H54 (cell line): Measurements from ENCODE around the gene BPIFA2.

Experiments used
- DNase-seq: peaks from one replicate; pipeline ENCODE4 v3.0.0; 2011; ENCODE audit warnings: low spot score, mixed read lengths; ENCODE audit not compliant: insufficient read length
- FAIRE-seq: peaks from 3 replicates; lab custom pipeline; 2011; peaks lifted over from hg19 to GRCh38; lab: Jason Lieb, UNC
- POLR2A ChIP-seq: IDR thresholded peaks from 2 replicates; pipeline ENCODE4 v1.6.1; 2011; ENCODE audit warnings: low read depth, mild to moderate bottlenecking, low read length

Gene BPIFA2

DNA sequence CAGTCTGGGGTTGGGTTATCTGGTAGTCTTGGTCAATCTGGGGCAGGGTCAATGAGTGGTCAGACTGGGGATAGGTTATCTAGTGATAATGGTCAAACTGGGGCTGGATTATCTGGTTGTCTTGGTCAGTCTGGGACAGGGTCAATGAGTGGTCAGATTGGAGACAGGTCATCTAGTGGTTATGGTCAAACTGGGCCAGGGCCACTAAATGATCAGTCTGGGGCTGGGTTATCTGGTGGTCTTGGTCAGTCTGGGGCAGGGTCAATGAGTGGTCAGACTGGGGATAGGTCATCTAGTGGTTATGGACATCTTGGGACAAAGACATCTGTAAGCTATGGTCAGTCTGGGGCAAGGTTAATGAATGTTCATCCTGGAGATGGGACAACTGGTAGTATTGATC lies 28.5 kb upstream of the BPIFA2 start:
- DNase-seq (no peak), FAIRE-seq (no peak)
- TF ChIP-seq POLR2A: no peak

DNA sequence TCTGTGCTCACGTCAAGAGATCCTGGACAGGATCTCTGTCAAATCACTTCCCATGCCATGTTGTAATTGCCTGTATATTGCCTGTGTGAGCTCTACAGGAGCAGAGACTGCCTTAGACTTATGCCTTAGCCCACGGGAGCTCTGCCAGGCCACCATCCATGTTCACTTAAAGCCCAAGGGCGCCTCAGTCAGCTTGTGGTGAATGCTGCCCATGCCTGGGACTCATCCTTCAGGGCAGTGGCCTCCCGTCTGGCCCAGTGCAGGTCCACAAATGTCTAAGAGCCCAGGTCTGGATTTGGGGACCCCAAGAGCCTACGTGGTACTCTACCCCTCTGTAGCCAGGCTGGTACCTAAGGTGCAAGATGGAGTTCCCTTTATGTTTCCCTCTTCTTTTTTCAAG lies 22.4 kb upstream of the BPIFA2 start:
- TF ChIP-seq POLR2A: no peak
- FAIRE-seq: no peak

DNA sequence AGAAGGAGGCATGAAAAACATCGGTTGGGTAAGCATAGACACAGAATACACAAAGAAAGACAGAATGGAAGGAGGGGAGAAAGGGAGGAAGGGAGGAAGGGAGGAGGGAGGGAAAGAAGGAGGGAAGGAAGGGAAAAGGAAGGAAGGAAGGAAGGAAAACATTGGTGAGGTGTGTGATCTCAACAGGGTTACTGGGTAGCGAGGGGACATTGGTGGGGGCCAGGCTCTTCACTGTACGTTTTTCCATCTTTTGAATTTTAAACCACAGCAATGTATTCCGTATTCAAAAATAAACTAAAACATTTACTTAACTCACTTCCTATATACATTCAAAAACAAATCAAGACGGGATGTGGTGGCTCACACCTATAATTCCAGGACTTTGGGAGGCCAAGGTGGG lies 20.7 kb upstream of the BPIFA2 start:
- DNase-seq: no peak
- TF ChIP-seq POLR2A: no peak
- no peak for FAIRE-seq

More for the DNA sequence above, 22.4 kb upstream of the BPIFA2 start:
- no peak for DNase-seq

DNA sequence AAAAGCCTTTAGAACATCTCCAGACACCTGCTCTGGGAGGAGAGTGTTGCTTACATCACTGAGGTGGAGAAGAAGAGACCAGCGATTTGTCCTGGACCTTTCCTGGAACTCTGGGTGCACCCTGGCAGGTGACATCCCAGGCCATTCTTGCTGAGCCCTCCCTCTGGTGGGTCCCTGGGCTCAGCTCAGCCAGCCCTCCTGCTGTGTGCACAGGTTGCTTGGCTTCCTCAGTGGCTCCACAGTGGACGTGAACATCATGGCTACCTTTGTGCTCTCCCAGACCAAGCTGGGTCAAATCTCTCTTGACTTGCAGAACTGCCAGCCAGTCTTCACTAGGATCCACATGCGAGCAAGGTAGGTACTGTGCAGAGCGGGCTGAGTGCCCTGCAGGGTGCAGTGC lies 19.9 kb upstream of the BPIFA2 start:
- DNase-seq: no peak
- no peak for TF ChIP-seq POLR2A
- no peak for FAIRE-seq

DNA sequence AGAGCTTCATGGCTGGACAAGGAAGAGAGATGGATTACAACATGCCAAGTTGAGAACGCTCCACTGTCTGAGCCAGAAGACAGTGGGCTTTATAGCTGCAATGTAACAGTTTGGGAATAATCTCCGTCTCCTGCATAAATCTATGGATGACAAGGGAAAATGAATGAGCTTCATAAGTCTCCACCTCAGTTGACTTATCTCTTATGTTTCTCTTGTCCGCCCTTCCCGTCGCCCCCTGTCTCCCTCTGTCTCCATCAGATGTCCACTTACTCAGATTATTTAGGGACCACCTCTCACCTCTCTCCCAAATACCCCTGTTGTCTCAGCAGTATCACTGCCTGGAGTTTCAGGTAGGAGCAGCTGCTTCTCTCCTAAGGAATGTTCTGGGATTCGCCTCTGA lies 13.7 kb upstream of the BPIFA2 start:
- FAIRE-seq (no peak), DNase-seq (no peak)
- no peak for TF ChIP-seq POLR2A

DNA sequence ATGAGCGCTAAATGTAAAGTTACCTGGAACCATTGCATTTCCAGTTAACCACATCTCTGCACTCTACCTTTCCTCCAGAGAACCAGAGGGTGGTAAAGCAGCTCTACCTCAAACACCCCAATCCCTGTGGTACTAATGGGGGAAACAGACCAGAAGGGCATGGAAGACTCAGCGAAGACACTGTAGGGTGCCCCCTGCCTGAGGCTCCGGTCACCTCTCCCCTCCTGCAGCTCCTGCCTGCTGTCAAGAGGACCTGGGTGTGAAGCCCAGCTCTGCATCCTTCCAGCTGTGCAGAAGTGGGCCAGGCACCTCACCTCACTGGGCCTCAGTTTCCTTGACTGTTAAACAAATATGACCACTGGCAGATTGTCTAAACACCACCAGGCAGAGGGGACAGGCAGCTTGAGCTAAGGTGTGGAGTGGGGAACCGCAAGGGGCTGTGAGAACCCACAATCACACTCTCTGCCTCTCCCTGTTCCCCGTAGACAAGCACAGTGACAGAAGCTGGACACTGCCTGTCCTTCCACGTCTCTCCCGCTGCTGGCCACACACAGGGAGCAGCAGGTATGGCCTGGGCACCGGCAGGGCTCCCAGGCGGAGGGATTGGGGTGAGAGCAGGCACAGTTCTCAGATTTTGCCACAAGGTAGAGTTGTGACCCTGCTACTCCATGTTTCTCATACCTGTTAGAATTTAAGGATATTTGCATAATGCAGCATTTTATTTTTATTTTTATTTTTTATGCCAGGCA lies 9.1 kb upstream of the BPIFA2 start:
- FAIRE-seq (no peak), DNase-seq (no peak)

DNA sequence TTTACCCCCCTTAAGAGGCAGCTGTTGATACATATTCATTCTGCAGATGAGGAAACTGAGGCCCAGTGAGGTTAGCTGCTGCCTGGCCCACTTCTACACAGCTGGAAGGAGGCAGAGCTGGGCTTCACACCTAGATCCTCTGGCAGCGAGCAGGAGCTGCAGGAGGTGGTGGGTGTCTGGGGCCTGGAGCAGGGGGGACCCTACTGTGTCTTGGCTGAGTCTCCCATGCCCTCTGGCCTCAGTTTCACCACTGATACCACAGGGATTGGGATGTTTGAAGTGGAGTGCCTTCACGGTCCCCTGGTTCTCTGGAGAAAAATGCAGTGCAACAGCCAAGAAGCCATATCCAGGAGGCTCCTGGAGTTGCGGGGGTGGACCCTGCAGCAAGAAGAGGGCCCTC lies 8.2 kb upstream of the BPIFA2 start:
- no peak for TF ChIP-seq POLR2A
- FAIRE-seq (no peak), DNase-seq (no peak)

More for the DNA sequence above, 9.1 kb upstream of the BPIFA2 start:
- TF ChIP-seq POLR2A: no peak

DNA sequence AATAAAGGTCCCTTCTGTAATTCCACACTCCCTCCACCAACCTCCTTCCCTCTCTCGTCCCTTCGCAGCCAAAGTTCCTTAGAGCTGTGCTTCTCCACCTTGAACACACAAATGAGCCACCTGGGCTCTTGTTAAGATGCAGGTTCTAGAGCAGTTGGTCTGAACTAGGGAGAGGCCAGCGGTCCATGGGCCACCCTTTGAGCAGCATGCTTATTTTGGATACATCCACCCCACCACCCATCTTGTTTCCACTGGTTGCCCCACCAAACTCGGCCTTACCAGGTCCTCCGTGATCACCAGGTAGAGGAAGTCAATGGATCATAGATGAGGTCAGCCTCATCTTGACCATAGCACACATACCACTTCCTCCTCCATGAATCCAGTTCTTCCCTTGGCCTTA lies 7.3 kb upstream of the BPIFA2 start:
- no peak for TF ChIP-seq POLR2A
- FAIRE-seq (no peak), DNase-seq (no peak)

DNA sequence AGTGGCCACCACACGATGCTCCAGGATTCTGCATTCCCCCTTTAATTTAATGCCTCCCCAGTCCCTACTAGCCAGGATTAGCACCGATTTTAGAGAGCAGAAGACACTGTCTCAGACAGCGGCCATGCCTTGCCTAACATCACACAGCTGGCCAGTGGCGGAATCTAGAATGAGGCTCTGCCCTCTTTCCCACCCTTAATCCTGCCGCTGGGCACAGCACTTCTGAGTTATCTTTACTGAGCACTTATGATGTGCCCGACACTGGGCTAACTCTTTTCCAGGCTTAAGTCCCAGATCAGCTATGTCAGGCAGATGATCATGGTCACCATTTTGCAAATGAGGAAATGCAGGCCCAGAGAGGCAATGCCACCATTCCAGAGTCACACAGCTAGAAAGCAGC lies 5.6 kb upstream of the BPIFA2 start:
- DNase-seq: no peak
- FAIRE-seq: no peak
- TF ChIP-seq POLR2A: no peak

DNA sequence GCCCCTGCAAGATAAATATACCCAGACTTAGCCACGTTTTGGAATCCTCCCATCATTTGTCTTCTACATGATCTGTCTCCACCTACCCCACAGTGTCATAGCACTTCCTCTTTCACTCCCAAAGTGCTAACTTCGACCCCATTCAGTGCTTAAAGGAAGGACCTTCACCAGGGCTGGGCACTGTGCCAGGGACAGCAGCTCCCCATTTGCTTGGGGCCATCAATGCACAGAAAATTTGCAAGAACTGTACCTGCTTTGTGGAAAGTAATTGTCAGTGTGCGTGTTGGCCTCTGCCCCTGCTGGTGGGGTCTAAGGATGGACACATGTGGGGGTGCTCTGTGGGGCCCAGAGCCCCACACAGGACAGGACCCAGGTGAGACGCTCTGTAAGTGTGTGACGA lies 5.2 kb upstream of the BPIFA2 start:
- FAIRE-seq (no peak), DNase-seq (no peak)
- no peak for TF ChIP-seq POLR2A

DNA sequence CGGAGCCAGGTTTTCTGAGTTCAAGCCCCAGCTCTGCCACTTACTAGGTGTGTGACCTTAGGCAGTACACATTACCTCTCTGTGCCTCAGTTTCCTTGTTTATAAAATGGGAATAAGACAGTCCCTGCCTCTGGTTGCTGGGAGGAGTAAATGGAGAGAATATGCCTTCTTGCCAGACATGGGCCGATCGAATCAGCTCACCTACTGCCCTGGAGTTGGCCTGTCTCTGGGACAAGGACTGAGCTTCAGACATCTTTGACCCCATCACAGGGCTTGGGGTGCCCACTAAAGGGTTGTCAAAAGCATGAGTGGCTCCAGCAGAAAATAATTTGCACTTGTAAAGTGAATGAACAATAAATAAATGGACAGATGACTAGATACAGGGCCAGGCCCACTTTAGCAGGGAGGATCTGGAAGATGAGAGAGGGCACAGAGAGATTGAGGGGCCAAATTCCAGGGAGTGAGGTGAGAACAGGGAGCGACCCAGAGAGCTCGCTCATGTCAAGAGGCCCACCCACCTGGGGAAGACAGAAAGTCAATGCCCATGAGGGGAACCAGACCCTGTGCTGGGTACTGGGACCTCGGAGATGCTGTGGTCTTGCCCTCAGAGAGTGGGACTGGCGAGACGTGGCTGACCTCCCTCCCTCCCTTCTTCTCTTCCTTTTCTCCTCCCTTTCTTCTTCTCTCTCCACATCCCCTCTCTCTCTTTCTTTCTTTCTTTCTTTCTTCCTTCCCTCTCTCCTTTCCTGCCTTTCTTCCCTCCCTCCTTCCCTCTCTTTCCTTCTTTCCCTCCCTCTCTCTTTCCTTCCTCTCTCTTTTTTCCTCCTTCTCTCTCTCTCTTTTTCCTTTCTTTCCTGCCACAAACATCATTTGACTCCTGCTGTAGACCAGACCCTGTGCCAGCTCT lies 3.9 kb upstream of the BPIFA2 start:
- DNase-seq: no peak
- no peak for FAIRE-seq
- no peak for TF ChIP-seq POLR2A

DNA sequence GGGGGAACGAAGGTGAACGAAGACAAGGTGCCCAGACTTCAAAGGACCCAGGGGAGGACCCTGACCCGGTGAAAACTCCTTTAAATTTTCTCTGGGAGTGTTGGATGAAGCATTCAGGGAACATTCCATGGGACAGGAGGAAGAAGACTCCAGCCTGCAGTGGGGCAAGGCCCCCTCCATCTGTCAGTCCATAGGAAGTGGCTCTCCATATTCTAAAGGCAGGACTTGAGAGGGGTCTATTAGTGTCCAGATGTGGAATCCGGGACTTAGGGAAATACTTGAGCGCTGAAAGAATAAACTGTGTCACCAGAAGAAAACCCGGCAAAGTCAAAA lies 3.2 kb upstream of the BPIFA2 start:
- FAIRE-seq (no peak), DNase-seq (no peak)
- TF ChIP-seq POLR2A: no peak

DNA sequence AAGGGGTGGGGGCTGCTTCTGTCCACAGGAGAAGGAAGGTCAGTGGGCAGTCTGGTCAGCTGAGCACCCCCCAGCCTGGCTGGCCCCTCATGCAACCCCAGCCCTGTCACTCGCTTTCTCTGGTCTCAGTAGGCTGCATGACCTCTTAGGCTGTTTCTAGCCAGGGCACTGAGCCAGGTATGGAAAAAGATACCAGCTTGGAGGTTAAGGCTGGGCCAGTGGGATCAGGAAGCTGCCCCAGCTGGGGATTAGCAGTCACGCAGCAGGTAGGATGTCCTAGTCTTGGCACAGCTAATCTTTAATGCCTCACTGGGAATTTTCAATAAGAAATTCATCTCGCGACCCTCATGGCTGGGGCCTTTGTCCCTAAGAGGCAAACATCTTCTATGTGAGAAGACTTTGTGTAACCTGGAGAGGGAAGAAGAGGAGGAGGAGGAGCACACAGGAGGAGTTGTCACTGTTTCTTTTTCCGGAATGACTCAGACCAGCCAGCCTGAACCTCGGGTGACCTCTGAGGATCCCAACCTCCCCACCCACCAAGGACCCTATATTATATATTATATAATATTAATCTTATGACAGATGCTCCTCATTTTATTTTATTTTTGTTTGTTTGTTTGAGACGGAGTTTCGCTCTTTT lies 2.4 kb upstream of the BPIFA2 start:
- no peak for TF ChIP-seq POLR2A
- FAIRE-seq (no peak), DNase-seq (no peak)

DNA sequence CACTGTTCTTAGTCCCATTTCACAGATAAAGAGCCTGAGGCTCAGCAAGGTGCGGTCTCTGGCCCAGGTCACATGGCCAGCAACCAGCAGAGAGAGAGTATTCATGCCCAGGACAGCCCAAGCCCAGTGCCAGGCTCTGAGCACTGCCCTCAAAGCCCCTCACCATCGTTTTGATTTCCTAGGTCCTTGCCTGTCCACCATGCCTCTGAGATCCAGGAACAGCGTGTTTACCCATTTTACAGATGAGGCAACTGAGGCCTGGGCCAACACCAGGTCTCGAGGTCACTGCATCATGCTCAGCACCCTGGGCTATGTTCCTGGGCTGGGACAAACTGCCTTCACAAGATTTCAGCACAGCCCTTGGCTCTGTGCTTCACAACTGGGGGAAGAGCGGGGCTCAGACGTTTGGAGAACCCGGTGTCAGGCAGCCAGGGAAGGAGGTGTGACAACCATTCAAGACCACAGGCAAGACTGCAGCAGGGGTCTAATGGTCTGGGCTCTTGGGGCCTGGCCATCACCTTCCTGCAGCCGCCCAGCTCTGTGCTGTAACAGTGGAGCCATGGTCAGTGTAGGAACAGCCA lies 1.3 kb upstream of the BPIFA2 start:
- DNase-seq (no peak), FAIRE-seq (no peak)
- no peak for TF ChIP-seq POLR2A
